GM19193 (cell line): ENCODE data around the gene AUTS2.

Experiments
- POLR2A ChIP-seq: IDR thresholded peaks from 4 replicates; pipeline ENCODE4 v1.6.1; 2011; ENCODE audit not compliant: insufficient read depth, insufficient read length; ENCODE audit errors: extremely low read depth

Gene AUTS2

GRCh38 chr7:70268179-70268578 lies 669.9 kb downstream of the AUTS2 start:
- TF ChIP-seq POLR2A: no peak

DNA sequence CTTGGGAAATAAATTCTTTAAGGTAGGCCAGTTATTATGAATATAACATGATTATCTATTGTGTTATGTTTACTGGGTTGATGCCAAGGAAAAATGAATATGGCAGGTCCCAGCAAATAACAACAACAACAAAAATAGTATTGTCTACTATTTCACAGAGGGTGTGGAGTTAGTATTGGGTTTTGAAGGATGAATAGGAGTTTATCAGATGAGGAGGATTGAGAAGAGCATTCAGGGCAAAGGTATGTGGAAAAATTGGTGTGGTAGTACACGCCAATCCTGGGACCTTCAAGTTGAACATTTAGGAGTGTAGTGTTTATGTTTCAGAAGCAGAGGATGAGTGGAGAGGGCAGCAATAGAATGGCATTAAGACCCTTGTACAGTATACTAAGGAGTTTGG lies 671.9 kb downstream of the AUTS2 start:
- no peak for TF ChIP-seq POLR2A

- TF ChIP-seq POLR2A: no peak
Observed at GRCh38 chr7:70271617-70272081, 673.4 kb downstream of the AUTS2 start.

- no peak for TF ChIP-seq POLR2A
Observed at GRCh38 chr7:70285187-70285586, 686.9 kb downstream of the AUTS2 start.

DNA sequence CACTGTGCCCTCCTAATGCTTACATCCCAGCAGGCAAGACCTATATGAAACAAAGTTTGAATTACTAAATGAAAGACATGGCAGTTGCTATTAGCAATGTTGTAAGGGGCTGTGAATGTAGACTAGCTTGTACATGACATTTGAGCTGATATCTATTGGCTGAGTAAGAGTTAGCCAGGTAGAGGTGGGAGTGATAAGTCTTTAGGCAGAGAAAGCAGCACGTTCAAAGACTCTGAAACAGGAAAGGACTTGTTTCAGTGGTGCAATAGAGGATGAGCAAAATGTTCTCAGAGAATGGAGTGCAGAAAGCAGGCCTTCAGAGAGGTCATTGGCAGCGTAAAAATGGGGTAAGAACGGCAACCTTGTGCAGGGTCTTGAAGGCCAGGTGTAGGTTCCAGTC lies 687.6 kb downstream of the AUTS2 start:
- TF ChIP-seq POLR2A: no peak

DNA sequence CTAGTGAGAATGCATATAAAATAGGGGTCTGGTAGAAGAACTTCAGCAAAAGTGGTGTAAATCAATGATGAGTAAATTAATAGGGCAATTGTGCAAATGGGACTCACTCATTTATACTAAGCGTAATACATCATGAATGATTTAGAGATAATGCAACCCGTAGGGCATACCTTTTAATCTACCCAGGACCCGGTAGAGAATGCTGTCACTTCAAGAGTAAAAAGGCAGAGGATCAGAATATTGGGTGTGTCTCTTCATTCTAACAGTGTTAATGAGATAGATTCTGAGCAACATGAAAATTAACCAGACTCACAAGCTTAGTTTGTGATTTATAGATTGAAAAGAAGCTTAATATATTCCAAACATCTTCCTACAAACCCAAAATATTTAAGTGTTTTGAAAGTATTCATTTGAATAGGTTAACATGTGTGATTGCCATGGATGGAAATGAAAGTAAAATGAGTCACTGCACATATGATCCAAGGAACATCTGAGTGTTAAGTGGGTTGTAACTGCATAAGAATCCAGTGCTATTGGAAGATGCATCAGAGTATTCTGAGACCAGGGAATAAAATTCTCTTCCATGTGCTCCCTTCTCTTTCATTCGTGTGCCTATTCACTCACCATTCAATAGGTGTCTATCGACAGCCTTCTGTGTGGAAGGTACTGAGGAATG lies 690.6 kb downstream of the AUTS2 start:
- TF ChIP-seq POLR2A: no peak

GRCh38 chr7:70292716-70293115 lies 694.4 kb downstream of the AUTS2 start:
- no peak for TF ChIP-seq POLR2A

GRCh38 chr7:70294211-70294911 lies 696.1 kb downstream of the AUTS2 start:
- TF ChIP-seq POLR2A: no peak

- TF ChIP-seq POLR2A: no peak
Observed at GRCh38 chr7:70298780-70299471, 700.7 kb downstream of the AUTS2 start.

DNA sequence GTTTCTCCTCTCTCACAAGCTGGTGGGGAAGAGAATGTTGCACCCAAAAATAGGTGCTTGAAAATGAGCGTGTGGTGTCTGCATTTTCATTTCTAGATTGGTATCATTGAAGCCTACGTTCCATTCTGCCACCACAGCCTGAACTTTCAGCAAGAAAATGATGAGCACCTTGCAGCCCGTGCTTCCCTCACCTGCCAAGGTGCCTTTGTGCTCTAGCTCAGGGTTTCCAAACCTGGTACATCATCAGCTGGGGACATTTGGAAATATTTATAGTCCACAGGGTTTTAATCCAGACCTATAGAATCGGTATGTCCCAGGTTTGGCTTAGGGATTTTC lies 701.2 kb downstream of the AUTS2 start:
- TF ChIP-seq POLR2A: no peak

DNA sequence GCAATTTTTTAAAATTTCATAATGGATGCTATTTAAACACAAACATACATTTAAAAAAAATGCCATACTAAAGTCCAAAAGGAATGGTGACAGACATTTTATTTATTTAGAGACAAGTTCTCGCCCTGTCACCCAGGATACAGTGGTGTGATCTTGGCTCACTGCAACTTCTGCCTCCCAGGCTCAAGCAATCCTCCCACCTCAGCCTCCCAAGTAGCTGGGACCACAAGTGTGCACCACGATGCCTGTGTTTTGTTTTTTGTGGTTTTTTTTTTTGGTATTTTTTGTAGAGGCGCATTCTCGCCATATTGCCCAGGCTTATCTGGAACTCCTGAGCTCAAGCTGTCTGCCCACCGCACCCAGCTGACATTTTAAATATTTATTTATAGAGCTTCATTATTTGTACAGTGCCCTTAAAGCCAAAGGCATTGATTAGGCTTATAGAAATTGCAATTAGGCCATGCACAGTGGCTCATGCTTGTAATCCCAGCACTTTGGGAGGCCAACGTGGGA lies 703.5 kb downstream of the AUTS2 start:
- no peak for TF ChIP-seq POLR2A

DNA sequence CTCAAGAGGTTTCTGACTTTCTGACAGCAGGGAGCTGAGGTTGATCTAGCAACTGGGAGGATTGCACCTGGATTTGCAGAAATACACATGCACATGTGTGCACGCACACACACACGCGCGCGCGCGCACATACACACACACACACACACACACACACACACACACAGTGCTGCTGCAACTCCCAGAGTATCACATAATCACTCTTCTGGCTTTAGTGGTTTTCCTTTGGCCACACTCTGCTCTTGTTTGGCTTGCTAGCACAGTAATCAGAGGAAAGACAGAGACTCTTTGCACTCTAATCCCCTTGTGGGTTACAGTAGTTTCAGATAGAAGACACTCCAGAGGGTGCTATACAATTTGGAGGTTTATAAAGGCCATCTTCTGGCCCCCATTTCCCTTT lies 705.0 kb downstream of the AUTS2 start:
- TF ChIP-seq POLR2A: no peak

DNA sequence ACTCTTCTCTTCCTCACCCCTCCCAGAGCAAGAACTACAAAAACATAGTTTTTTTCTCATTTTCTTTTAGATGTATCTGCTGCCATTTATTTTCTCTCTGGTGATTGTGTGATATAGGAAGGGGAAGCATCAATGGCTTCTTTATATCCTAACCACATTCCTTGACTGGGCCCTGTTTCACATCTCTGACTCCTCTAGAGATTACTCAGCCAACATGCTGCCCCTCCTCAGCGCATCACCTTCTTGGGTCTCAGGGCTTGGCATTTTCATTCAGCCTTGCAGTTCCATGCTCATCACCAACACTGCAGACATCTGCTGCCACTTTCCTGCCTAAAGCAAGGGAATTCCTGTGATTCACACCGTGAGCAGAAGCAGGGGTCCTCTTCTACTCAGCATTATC lies 705.5 kb downstream of the AUTS2 start:
- TF ChIP-seq POLR2A: no peak

DNA sequence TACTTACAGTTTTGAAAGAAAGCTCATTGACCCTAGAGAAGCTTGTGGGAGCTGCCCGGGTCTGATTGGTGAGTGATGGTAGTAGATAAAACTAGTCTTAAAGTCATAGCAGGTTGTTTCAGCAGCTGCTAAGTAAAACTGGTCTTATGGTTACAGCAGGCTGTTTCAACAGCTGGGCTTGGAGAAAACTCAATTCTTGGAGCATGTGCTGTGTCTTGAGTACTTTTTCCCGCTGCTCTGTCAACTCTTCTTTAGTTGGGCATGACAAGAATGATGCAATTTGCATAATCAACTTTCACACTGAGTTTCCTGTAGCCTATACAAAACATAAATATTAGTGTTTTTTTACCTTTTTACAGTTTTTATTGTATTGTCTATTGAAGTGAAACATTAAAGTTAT lies 707.9 kb downstream of the AUTS2 start:
- TF ChIP-seq POLR2A: no peak

- TF ChIP-seq POLR2A: no peak
Observed at GRCh38 chr7:70307544-70308106, 709.4 kb downstream of the AUTS2 start.

DNA sequence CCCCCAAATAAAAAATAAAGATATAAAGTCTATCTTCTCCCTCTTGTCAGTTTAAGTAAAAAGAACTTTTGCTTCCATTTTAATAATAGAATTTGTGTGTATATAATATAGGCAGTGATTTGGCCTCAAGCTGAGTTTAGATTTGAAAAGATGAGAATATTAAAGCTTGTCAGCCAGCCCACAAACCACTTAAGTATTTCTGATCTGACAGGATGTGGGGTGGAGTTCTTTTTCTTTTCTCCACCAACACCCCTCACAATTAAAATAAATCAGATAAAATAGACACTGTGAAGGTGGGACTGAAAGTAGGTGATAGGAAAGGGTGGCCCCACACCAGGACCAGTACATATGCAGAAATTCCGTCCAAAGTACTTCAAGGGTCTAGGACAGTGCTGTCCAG lies 714.1 kb downstream of the AUTS2 start:
- TF ChIP-seq POLR2A: no peak

DNA sequence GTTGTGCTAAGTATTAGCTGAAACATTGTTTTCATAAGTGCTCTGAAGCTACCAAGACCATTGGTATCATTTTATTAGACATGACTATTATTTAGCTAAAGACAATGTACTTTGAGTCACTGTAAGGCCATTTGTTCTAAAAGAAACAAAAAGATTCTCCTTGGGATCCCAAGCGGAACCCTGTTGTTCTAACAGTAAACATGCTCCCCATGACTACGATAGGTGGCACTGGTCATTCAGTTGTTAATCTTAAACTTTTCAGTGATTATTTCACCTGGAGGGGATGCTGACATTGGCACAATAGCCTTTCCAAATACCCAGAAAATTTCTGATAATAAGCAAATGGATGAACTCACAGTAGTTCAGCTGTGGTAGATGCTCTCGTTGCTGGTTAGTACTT lies 715.0 kb downstream of the AUTS2 start:
- no peak for TF ChIP-seq POLR2A
